AG09319 (cell line): ENCODE data around the gene KRT81.
A peak's percentile ranks its signal among the peaks of the same experiment; 100 is the strongest.
"Not testable (repeated sequence)": the region's sequence is repeated elsewhere in the genome, so short reads cannot be mapped to it uniquely, and the experiment has no call there.

Source experiments
- DNase-seq: peaks from one replicate; pipeline ENCODE4 v3.0.0-alpha.2; 2010; ENCODE audit warnings: low read depth; ENCODE audit errors: extremely low read depth
- CTCF ChIP-seq: IDR thresholded peaks from 2 replicates; pipeline ENCODE4 v1.5.1; 2011; ENCODE audit warnings: low read depth, mild to moderate bottlenecking, inconsistent platforms, low read length, moderate library complexity

KRT81 gene

GRCh38 chr12:52310622-52311284, 19.4 kb upstream of the KRT81 start:
- TF ChIP-seq CTCF = no peak
- no peak for DNase-seq

GRCh38 chr12:52308806-52309425, 17.6 kb upstream of the KRT81 start:
- no peak for DNase-seq
- no peak for TF ChIP-seq CTCF

- TF ChIP-seq CTCF = no peak; the same call in 1 of the 2 replicates
- DNase-seq = peak; percentile 8
These were observed 16.8 kb upstream of the KRT81 start for GRCh38 chr12:52307836-52308805.

GRCh38 chr12:52306731-52307130, 15.4 kb upstream of the KRT81 start:
- no peak for DNase-seq
- TF ChIP-seq CTCF = no peak

GRCh38 chr12:52305921-52306705, 14.8 kb upstream of the KRT81 start:
- peak; percentile 14; the same call in 1 of the 2 replicates for TF ChIP-seq CTCF
- DNase-seq = no peak

- not testable (repeated sequence) for DNase-seq
These were observed 13.6 kb upstream of the KRT81 start for GRCh38 chr12:52304941-52305411.

GRCh38 chr12:52302242-52302914, 11.0 kb upstream of the KRT81 start:
- not testable (repeated sequence) for DNase-seq

GRCh38 chr12:52301721-52302120, 10.4 kb upstream of the KRT81 start:
- DNase-seq = not testable (repeated sequence)
